Measurements from ENCODE around the gene KRTAP5-7.
"Not testable (repeated sequence)": the region's sequence is repeated elsewhere in the genome, so short reads cannot be mapped to it uniquely, and the experiment has no call there.

DNA sequence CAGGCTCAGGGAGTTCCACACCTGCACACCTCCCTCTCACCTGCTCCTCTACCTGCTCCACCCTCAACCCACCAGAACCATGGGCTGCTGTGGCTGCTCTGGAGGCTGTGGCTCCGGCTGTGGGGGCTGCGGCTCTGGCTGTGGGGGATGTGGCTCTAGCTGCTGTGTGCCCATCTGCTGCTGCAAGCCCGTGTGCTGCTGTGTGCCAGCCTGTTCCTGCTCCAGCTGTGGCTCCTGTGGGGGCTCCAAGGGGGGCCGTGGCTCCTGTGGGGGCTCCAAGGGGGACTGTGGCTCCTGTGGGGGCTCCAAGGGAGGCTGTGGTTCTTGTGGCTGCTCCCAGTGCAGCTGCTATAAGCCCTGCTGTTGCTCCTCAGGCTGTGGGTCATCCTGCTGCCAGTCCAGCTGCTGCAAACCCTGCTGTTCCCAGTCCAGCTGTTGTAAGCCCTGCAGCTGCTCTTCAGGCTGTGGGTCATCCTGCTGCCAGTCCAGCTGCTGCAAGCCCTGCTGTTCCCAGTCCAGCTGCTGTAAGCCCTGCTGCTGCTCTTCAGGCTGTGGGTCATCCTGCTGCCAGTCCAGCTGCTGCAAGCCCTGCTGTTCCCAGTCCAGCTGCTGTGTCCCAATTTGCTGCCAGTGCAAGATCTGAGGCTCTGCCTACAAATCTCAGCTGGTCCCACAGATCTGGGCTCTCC is 11.1 kb downstream of the KRTAP5-7 start, which contains the start of gene KRTAP5-8:
- TF ChIP-seq, protein P1, sequence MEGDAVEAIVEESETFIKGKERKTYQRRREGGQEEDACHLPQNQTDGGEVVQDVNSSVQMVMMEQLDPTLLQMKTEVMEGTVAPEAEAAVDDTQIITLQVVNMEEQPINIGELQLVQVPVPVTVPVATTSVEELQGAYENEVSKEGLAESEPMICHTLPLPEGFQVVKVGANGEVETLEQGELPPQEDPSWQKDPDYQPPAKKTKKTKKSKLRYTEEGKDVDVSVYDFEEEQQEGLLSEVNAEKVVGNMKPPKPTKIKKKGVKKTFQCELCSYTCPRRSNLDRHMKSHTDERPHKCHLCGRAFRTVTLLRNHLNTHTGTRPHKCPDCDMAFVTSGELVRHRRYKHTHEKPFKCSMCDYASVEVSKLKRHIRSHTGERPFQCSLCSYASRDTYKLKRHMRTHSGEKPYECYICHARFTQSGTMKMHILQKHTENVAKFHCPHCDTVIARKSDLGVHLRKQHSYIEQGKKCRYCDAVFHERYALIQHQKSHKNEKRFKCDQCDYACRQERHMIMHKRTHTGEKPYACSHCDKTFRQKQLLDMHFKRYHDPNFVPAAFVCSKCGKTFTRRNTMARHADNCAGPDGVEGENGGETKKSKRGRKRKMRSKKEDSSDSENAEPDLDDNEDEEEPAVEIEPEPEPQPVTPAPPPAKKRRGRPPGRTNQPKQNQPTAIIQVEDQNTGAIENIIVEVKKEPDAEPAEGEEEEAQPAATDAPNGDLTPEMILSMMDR (IDR thresholded peaks at IDR 0.05; ENCODE audit: low read depth, low read length): not testable (repeated sequence)
- not testable (repeated sequence) for TF ChIP-seq EZH2phosphoT487 (IDR thresholded peaks at IDR 0.05; ENCODE audit: low read depth)
